WERI-Rb-1 (cell line): ENCODE data around the gene DAZAP1.

Experiments
- DNase-seq: peaks from one replicate; pipeline ENCODE4 v3.0.0-alpha.2; 2020
- H3K27ac ChIP-seq: fragments of 250-450 bp; sonication (Bioruptor Pico); 2 replicates; pipeline ENCODE4 v1.5.1; 2020; ENCODE audit warnings: mild to moderate bottlenecking, moderate library complexity
- H3K27me3 ChIP-seq: fragments of 250-450 bp; sonication (Bioruptor Pico); 2 replicates; pipeline ENCODE4 v1.5.1; 2021; ENCODE audit warnings: mild to moderate bottlenecking, low read depth, moderate library complexity; ENCODE audit not compliant: insufficient read depth, severe bottlenecking
- H3K36me3 ChIP-seq: fragments of 250-450 bp; sonication (Bioruptor Pico); 2 replicates; pipeline ENCODE4 v1.5.1; 2020; ENCODE audit warnings: mild to moderate bottlenecking, moderate library complexity
- H3K4me3 ChIP-seq: 2 replicates; pipeline ENCODE4 v1.5.1; 2011; ENCODE audit warnings: low read depth, mild to moderate bottlenecking, control low read depth, low read length
- H3K9me3 ChIP-seq: fragments of 250-450 bp; sonication (Bioruptor Pico); 2 replicates; pipeline ENCODE4 v1.5.1; 2021; ENCODE audit warnings: mild to moderate bottlenecking, moderate library complexity; ENCODE audit not compliant: severe bottlenecking
- TF ChIP-seq, protein P1 (sequence below): IDR thresholded peaks from 2 replicates; pipeline ENCODE4 v1.5.1; 2011; ENCODE audit warnings: low read depth, mild to moderate bottlenecking, control low read depth, inconsistent platforms, low read length

The DAZAP1 gene

DNA sequence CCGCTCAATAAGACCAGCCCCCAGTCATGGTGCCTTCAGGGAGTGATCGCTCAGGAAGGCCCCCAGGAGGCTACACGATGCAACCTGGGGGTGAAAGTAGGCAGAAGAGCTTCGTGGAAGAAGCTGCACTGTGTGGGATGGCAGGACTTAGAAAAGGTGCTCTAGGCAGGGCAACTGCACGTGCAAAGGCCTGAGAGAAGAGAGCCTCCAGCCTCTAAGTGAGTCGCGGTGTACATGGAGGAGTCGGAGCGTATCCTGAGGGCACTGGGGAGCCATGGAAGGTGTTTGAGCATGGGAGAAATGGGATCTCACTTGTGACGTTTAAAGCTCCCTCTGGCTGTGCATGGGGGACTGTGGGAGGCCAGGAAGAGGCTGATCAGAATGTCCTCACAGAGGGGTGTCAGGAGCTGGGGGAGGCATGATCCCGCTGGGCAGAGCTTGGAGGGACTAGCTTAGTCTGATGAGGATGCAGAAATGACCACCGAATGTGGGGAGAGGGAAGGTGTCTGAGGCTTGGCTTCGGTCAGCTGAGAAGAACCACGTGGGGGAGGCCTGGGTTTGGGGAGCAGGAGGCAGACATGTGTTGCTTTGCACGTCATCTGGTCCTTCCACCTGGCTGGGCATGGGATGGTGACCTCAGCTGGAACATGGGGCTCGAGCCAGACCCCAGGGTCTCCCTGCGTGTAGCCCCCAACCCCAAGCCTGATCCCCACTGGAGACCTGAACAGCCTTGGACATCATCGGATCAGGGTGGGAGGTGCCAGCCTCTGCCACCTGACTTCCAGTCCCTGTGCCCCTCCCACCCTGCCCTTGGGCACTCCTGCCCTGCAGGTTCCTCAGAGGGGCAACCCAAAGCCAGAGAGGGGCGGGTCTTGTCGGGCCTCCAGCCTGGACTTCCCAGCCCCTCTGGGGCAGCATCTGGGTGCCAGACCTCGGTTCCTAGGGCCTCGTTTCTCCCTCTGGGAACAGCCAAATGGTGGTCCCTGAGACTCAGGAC, 43.6 kb downstream of the DAZAP1 start:
- H3K9me3 ChIP-seq, result no peaks in the 10 kb centered on the region
- DNase-seq, result no peak
- peaks cover 45% of the 10 kb centered on the region for H3K27me3 ChIP-seq
- H3K4me3 ChIP-seq, result no peak overlapping the region
- TF ChIP-seq, protein P1, sequence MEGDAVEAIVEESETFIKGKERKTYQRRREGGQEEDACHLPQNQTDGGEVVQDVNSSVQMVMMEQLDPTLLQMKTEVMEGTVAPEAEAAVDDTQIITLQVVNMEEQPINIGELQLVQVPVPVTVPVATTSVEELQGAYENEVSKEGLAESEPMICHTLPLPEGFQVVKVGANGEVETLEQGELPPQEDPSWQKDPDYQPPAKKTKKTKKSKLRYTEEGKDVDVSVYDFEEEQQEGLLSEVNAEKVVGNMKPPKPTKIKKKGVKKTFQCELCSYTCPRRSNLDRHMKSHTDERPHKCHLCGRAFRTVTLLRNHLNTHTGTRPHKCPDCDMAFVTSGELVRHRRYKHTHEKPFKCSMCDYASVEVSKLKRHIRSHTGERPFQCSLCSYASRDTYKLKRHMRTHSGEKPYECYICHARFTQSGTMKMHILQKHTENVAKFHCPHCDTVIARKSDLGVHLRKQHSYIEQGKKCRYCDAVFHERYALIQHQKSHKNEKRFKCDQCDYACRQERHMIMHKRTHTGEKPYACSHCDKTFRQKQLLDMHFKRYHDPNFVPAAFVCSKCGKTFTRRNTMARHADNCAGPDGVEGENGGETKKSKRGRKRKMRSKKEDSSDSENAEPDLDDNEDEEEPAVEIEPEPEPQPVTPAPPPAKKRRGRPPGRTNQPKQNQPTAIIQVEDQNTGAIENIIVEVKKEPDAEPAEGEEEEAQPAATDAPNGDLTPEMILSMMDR, result 0 out of 2 replicates have a peak, but pooled peaks have one; percentile 2
- no peak overlapping the region for H3K27ac ChIP-seq
- H3K36me3 ChIP-seq, result peaks cover 1% of the 10 kb centered on the region; the same call in 1 of the 2 replicates

DNA sequence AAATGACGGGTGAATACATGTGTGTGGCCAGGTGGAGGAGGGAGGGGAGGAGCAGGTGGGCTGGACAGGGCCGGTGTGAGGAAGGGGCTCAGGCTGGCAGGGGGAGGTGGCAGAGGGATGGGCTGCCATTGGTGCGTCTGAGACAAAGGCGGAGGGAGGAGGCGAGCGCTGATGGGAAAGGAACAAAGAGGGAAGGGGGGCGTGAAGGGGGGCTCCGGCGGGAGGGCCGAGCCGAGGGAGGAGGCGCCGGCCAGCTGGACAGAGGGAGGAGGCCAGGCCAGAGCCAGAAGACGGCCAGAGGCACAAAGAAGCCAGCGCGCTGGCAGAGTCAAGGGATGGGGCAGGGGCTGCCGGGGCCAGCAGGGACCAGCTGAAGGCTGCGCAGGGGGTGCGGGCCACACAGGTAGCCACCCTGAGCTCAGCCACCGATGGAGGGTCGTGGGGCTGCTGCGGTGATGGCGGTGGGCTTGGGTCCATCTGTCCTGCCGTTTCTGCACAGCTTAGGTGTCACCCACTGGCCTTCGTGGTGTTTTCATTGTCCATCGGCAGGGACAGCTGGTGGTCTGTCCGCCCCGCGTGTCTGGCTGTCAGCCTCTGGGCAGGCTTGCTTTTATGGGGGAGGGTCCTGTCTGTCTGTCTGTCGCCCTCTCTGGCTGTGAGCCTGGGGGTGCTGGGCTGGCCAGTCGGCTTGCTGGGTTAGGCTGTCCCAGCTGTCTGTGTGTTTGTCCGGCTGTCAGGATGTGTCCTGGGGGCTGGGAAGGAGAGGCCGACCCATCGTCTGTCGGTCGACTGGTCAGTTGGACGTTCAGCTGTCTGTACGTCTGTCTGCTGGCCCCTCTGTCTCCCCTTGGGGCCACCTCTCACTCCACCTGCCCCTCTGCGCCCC, 44.8 kb downstream of the DAZAP1 start:
- H3K4me3 ChIP-seq, result peak overlapping the region; percentile 9

DNA sequence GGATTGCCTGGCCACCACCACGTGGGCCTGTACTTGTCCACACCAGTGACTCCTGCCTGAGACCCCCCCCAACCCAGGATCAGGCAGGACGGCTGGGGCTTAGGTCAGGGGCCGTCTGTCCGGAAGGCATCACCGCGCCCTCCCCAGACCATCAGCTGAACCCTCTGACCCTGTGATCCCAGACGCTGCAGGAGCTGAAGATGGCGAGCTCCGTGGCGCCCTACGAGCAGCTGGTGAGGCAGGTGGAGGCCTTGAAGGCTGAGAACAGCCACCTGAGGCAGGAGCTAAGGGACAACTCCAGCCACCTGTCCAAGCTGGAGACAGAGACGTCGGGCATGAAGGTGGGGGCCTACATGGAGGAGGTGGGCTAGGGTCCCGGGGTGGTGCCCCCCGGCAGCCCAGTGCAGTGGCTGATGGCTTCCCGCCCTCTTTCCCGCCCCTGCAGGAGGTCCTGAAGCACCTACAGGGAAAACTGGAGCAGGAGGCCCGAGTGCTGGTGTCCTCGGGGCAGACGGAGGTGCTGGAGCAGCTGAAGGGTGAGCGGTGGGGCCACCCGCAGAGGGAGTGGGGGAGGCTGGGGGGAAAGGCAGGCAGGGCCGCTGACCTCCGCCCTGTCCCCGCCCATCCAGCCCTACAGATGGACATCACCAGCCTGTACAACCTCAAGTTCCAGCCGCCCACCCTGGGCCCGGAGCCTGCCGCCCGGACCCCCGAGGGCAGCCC, 45.6 kb downstream of the DAZAP1 start:
- no peak for DNase-seq
- H3K27me3 ChIP-seq, result peaks cover 34% of the 10 kb centered on the region
- TF ChIP-seq, protein P1, result no peak
- peaks cover 9% of the 10 kb centered on the region; the same call in 1 of the 2 replicates for H3K36me3 ChIP-seq
- H3K9me3 ChIP-seq, result no peaks in the 10 kb centered on the region
- peak overlapping the region; percentile 3 for H3K27ac ChIP-seq
- peak overlapping the region; percentile 12; the same call in 1 of the 2 replicates for H3K4me3 ChIP-seq

More for the DNA sequence above, 44.8 kb downstream of the DAZAP1 start:
- peak overlapping the region; percentile 3; the same call in 1 of the 2 replicates for H3K27ac ChIP-seq
- peaks cover 35% of the 10 kb centered on the region for H3K27me3 ChIP-seq
- DNase-seq, result no peak
- no peaks in the 10 kb centered on the region for H3K9me3 ChIP-seq
- TF ChIP-seq, protein P1, result no peak
- H3K36me3 ChIP-seq, result peaks cover 5% of the 10 kb centered on the region; the same call in 1 of the 2 replicates

DNA sequence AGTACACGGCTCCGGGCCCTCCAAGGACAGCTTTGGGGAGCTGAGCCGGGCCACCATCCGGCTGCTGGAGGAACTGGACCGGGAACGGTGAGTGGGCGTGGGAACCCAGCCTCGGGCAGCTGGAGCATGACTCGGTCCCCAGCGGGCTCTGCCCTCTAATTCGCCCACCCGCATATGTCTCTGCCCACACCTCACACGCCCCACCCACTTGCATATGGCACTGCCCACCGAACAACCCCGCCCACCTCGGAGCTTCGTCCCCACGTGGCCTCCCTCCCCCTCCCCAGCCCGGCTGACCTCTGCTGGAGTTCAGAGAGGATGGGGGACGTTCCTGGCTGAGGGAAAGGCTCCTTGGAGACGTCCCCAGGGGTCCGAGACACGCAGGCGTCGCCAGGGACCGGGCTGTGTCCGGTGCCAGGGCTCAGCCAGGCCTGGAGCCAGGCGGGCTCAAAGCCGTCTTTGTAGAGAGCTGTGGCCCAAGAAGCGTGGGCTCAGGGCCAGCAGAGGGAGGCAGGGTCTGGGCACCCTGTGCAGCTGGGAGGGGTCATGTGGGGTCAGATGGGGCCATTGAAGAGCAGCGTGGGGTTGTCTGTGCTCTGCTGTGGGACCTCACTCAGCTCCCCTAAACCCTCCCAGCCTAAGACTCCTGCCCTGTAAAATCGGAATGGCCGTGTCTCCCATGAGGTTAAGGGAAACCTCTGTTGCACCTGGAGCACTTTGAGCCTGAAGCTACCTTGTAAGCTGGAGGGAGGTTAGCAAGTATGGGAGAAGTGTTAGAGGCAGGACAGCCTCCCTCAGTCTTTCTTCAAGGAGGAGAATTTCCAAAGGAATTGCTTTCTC, 46.4 kb downstream of the DAZAP1 start:
- Histone ChIP-seq H3K9me3 (no peaks in the 10 kb centered on the region), H3K4me3 (peak overlapping the region; percentile 12; the same call in 1 of the 2 replicates), H3K36me3 (peaks cover 9% of the 10 kb centered on the region; the same call in 1 of the 2 replicates), H3K27ac (peak overlapping the region; percentile 36), H3K27me3 (peaks cover 34% of the 10 kb centered on the region)
- TF ChIP-seq, protein P1, result no peak
- DNase-seq, result peak; percentile 75

DNA sequence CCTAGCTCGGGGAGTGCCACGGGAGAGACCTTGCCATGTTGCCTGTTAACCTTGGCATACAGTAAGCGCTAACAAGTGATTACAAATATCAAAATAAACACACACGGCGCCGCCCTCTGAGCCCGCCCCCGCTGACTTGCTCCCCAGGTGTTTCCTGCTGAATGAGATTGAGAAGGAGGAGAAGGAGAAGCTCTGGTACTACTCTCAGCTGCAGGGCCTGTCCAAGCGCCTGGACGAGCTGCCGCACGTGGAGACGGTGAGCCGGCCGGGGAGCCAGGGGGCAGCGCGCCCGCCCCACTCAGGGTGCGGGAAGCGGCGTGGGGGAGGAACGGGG, 47.6 kb downstream of the DAZAP1 start:
- TF ChIP-seq, protein P1, result no peak
- H3K4me3 ChIP-seq, result no peak overlapping the region
- H3K27ac ChIP-seq, result no peak overlapping the region
- H3K27me3 ChIP-seq, result peaks cover 27% of the 10 kb centered on the region
- H3K36me3 ChIP-seq, result peaks cover 13% of the 10 kb centered on the region
- no peak for DNase-seq
- no peaks in the 10 kb centered on the region for H3K9me3 ChIP-seq
